Measurements from ENCODE around the gene PNKP. TPM values are rescaled to one million over a fixed set of nuclear protein-coding genes. Genes with fewer than 3 reads are reported as not detected.
A peak's percentile ranks its signal among the peaks of the same experiment; 100 is the strongest.

The PNKP gene
- total RNA-seq, 4 donors from 2014 or later, result 14.9 to 43.4 (median 21.1) TPM

- Histone ChIP-seq H3K4me1 (peaks cover 21 to 23% of the 10 kb centered on the region in 2 donors), H3K36me3 (peaks cover 0 to under 1% of the 10 kb centered on the region in 2 donors), H3K27me3 (no peaks in the 10 kb centered on the region), H3K4me3 (no peak overlapping the region), H3K27ac (peak overlapping the region; percentile 79 to 96 (median 92)), H3K9me3 (no peaks in the 10 kb centered on the region)
- no peak for TF ChIP-seq POLR2A (IDR thresholded peaks at IDR 0.05)
- TF ChIP-seq, protein P1, sequence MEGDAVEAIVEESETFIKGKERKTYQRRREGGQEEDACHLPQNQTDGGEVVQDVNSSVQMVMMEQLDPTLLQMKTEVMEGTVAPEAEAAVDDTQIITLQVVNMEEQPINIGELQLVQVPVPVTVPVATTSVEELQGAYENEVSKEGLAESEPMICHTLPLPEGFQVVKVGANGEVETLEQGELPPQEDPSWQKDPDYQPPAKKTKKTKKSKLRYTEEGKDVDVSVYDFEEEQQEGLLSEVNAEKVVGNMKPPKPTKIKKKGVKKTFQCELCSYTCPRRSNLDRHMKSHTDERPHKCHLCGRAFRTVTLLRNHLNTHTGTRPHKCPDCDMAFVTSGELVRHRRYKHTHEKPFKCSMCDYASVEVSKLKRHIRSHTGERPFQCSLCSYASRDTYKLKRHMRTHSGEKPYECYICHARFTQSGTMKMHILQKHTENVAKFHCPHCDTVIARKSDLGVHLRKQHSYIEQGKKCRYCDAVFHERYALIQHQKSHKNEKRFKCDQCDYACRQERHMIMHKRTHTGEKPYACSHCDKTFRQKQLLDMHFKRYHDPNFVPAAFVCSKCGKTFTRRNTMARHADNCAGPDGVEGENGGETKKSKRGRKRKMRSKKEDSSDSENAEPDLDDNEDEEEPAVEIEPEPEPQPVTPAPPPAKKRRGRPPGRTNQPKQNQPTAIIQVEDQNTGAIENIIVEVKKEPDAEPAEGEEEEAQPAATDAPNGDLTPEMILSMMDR (IDR thresholded peaks at IDR 0.05 in 4 of 5, conservative IDR thresholded peaks at IDR 0.05 in 1 of 5), result no peak
- in situ Hi-C loops (cut with MboI; ENCODE audit: low sequenced_read_pairs in 4 of 4), result no loop called here
- intact Hi-C loops (cut with DNase I; ENCODE audit: low total_unique reads), result no loop called here
- ATAC-seq (no peak), DNase-seq (no peak)
These were observed 22.0 kb downstream of the PNKP start for GRCh38 chr19:49845414-49845813.

- ATAC-seq (peak; percentile 70 to 81), DNase-seq (peak; percentile 65 to 89)
- Histone ChIP-seq H3K4me3 (peak overlapping the region in 1 of 4 donors; percentile 7), H3K27ac (peak overlapping the region; percentile 79 to 96 (median 92)), H3K27me3 (no peaks in the 10 kb centered on the region), H3K4me1 (peaks cover 17% of the 10 kb centered on the region in 2 donors), H3K9me3 (no peaks in the 10 kb centered on the region), H3K36me3 (peaks cover 0 to 11% of the 10 kb centered on the region in 2 donors)
- TF ChIP-seq POLR2A (IDR thresholded peaks at IDR 0.05), result no peak
- TF ChIP-seq, protein P1 (IDR thresholded peaks at IDR 0.05 in 4 of 5, conservative IDR thresholded peaks at IDR 0.05 in 1 of 5), result peak in 1 of 5 experiments; percentile 9
- in situ Hi-C loops (cut with MboI; ENCODE audit: low sequenced_read_pairs in 4 of 4), result no loop called here
- intact Hi-C loops (cut with DNase I; ENCODE audit: low total_unique reads), result no loop called here
These were observed 23.0 kb downstream of the PNKP start for GRCh38 chr19:49844138-49845095.

- in situ Hi-C loops (cut with MboI; ENCODE audit: low sequenced_read_pairs in 4 of 4), result no loop called here
- no peak overlapping the region for H3K4me3 ChIP-seq
- peak overlapping the region; percentile 79 to 96 (median 92) for H3K27ac ChIP-seq
- ATAC-seq, result peak in 1 of 2 donors; percentile 34
- peak in 1 of 2 donors; percentile 38 for DNase-seq
- no peaks in the 10 kb centered on the region for H3K9me3 ChIP-seq
- TF ChIP-seq, protein P1 (IDR thresholded peaks at IDR 0.05 in 4 of 5, conservative IDR thresholded peaks at IDR 0.05 in 1 of 5), result no peak
- no peak for TF ChIP-seq POLR2A (IDR thresholded peaks at IDR 0.05)
- peaks cover 0 to 22% of the 10 kb centered on the region in 2 donors for H3K36me3 ChIP-seq
- H3K4me1 ChIP-seq, result peaks cover 17 to 21% of the 10 kb centered on the region in 2 donors
- no peaks in the 10 kb centered on the region for H3K27me3 ChIP-seq
- intact Hi-C loops (cut with DNase I; ENCODE audit: low total_unique reads), result loop anchor here (2.0 kb wide), 1 partner anchor 14 kb away; no protein-coding TSS in a partner anchor
These were observed 24.1 kb downstream of the PNKP start for GRCh38 chr19:49843265-49843664.

- Histone ChIP-seq H3K27me3 (no peaks in the 10 kb centered on the region), H3K36me3 (peaks cover 0 to 47% of the 10 kb centered on the region in 2 donors), H3K4me3 (no peak overlapping the region), H3K9me3 (no peaks in the 10 kb centered on the region), H3K4me1 (peaks cover 17 to 21% of the 10 kb centered on the region in 2 donors), H3K27ac (peak overlapping the region; percentile 79 to 96 (median 92))
- in situ Hi-C loops (cut with MboI; ENCODE audit: low sequenced_read_pairs in 4 of 4) (no loop called here), intact Hi-C loops (cut with DNase I; ENCODE audit: low total_unique reads) (no loop called here)
- TF ChIP-seq, protein P1 (IDR thresholded peaks at IDR 0.05 in 4 of 5, conservative IDR thresholded peaks at IDR 0.05 in 1 of 5), result no peak
- TF ChIP-seq POLR2A (IDR thresholded peaks at IDR 0.05), result no peak
- no peak for ATAC-seq
- no peak for DNase-seq
These were observed 26.6 kb downstream of the PNKP start for GRCh38 chr19:49840736-49841249.

All from gastrocnemius medialis (tissue), 4 donors.